Stimulated activated CD4-positive, alpha-beta T cell treated with anti-CD3 and anti-CD28 coated beads, TNF-alpha, amount 100 ng/mL, for 1 hour (primary cell): ENCODE measurements around the gene NOX3.

Experiments used
- DNase-seq, 3 donors: peaks; one replicate each; pipeline ENCODE4 v3.0.0-alpha.2; 2020; ENCODE audit warnings: low read depth in 3 of 3, low spot score in 1 of 3

The NOX3 gene

DNA sequence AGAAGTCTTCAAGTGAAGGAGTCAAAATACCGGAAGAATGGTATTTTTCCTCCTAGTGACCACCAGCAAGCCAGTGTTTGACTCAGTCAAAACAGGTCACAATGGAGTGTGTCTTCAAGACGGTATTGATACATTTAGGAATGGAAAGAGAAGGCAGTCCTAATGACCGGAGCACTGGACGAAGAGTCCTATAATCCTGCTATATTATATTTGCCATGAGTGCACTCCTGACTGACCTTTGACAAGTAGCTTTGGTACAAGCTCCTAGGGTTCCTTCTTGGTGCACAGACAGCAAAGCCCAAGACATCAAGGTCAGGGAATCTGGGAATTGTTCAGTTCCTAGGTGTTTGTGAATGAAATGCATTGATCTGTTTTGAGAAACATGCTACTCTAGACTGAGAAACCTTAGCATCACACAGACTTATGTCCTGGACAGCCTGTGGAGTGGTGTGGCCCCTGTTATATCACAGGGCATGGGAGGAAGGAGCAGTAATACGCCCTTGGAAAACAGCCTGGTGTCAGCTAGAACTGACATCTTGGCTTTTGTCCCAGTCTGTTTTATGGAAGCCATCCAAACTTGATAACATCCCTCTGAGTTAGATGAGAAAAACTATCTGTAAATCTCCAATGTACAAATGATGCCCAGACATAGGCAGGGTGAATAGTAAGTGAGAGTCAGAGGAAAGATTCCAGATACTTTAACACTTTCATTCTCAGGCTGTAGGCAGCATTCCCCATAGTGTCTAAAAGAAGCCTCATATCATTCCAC is 18.5 kb downstream of the NOX3 start:
- DNase-seq = no peak

DNA sequence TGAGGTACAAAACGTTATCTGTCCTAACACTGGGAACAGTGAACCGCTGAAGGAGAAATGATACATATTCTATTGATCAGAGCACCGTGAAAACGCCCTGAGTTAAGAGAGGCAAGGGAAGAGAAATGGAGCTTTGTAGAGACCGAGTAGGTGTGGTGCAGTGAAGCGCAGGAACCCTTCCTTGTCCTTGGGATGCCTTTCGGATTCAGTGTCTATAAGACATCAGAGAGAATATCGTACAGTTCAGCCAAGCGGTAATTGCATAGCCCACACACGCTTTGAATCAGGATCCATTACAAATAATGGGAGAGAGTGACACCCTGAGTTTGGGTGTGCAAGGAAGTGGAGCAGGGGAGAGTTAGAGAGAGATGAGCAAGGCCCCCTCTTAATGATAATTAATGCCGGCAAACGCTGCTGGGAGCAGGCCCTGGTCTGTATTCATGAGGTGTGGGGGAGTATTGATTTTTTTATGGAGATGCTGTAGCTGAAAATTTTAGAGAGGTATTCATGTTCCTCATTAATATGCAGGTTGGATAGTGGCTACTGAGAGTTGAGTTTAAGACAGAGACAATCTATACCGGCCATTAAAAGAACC is 20.7 kb downstream of the NOX3 start:
- no peak for DNase-seq

DNA sequence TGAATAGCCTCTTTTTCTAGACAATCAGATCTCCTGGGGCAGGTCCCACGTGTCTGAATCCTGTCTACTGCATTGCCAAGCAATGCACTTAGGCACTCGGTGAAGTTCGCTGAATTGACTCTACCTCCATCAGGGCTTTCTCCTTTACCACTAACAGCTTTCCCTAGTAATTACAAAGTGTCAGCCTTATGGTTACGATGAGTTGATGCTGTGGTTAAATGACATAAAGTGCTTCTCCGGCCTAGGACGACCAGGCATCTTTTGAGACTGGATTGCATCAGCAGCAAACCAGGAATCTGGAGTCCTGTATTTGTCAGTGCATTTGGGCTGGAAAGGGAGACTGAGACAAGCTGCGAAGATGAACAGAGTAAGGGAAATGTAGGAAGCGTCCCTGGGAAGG is 21.5 kb downstream of the NOX3 start:
- DNase-seq = no peak

DNA sequence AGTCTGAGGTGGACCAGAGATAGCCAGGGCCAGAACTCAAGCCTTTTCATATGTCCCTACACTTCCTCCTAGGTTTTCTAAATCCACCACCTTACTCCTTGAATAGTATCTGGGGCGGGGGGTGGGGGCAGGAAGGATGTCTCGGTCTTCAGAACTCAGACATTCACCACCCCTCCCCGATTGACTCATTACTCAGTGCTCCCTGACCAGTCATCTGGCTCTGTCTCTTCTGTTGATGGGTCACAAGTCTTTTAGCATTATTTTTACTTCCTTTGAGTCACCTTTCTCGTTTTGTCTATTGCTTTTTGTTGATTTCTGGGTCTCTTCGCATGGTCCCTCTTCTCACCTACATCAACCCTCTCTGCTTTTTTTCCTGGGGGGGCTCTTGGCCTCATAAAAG is 23.3 kb downstream of the NOX3 start:
- DNase-seq = no peak

DNA sequence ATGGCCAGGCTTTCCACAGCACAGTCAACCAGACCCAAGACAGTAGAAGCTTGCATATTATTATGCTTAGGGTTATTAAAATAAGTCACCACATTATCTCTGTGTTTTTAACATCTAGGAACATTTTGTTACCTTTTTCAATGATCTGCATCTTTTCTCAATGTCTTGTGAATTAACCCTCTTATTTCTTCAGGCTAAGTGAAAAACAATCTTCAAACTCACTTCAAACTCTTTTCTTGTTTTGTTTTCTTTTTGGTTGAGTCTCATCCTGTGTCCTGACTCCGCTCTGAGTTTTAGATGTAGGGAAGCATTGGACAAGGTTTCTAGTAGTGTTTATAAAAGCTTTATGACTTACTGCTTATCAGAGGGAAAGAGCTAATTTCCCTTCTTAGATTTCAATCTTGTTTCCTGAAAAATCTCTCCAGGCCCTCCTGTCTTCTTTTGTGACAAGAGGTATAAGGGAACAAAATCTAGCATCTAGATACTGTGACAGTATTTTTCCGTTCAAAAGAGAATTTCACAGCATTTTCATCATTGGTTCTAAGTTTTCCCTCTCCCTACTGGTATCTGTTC is 26.2 kb downstream of the NOX3 start:
- DNase-seq = no peak

DNA sequence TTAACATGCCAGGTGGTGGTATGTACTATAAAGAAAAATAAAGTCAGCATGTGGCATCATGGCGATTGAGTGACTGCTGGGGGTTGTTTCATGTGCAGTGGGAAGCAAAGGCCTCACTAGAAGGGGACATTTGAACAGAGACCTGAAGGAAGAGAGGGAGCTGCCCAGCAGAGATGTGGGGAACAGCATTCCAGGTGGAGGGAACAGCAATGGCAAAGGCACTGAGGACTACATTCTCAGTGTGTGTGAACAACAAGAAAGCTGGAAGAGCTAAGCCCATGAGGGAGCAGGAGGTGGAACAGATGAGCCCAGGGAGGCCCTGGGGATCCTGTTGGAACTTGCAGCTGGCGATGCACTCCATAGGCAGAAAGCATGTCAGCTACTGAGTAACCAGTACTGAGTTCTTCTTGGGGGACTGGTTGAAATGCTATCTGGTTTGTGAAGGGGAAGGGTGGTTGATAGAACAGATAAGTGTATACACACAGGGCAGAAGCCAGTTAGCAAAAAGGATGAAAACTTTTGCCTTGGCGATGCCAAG is 29.2 kb downstream of the NOX3 start:
- DNase-seq = no peak

DNA sequence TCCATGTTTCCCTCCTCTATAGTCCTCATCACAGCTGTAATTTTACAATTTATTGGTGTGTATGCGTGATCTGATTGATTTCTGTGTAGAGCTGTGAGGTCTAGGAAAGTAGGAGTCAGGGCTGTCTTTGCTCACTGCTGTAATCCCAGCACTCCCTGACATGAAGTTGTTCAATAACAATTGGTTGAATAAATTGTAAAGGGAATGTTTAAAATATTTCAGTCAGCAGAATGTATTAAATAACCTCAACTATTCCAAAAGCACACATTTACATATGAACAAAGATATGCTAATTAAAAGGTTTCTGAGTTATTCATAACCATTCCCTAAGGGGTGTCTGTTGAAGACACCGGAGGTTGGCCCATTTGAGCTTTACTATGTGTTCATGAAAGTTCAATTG is 31.5 kb downstream of the NOX3 start:
- no peak for DNase-seq

DNA sequence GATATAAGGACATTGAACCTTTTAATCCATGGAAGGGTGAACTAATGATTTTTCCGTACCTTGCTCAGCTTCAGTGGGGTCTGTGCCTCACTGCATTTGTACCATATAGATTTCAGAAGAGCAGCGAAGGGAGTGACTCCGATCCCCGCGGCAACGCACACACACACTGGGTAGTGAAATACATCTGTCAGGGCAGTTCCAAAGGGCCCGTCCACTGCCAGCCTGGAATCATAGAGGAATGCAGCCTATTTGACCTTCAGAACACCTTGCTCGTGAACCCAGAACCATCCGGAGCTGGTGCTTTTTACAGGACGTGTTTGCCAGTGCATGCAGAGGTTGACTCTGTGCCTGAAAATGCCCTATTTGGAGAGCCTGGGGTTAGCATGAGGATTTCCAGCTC is 33.0 kb downstream of the NOX3 start:
- DNase-seq = no peak

DNA sequence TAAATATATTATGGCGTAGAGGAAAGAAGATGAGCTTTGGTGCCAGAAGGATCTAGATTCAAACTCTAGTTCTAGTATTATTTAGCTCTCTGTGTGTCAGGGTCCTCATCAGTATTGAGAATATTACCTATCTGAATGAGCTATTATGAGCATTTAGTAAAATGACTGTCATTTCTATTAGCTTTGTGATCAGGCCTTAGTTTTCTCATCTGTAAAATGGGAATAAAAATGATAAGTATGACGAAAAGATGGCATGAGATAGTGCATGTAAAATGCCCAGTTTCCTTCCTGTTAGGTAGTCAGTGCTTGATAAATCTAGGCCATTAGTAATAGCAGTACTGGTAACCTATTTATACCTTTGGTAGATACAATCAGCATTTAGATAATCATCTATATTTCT is 35.1 kb downstream of the NOX3 start:
- no peak for DNase-seq

DNA sequence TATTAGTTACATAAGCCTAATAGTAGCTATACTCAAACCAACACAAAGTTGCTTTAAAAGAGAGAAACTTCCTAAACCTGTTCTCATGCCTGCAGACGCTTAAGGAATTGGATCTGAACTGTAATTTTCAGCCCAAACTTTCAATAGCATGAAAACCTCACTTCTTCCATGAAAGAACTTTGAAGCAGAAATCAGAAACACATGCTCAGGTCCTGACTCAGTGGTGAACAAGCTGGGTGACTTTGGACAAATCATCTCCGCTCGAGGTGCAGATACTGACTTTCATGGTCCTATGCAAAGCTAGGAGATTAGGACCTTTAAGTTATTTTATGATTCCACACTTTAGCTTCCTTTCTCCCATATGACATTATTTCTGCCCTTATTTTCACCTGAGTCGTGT is 36.5 kb downstream of the NOX3 start:
- no peak for DNase-seq

DNA sequence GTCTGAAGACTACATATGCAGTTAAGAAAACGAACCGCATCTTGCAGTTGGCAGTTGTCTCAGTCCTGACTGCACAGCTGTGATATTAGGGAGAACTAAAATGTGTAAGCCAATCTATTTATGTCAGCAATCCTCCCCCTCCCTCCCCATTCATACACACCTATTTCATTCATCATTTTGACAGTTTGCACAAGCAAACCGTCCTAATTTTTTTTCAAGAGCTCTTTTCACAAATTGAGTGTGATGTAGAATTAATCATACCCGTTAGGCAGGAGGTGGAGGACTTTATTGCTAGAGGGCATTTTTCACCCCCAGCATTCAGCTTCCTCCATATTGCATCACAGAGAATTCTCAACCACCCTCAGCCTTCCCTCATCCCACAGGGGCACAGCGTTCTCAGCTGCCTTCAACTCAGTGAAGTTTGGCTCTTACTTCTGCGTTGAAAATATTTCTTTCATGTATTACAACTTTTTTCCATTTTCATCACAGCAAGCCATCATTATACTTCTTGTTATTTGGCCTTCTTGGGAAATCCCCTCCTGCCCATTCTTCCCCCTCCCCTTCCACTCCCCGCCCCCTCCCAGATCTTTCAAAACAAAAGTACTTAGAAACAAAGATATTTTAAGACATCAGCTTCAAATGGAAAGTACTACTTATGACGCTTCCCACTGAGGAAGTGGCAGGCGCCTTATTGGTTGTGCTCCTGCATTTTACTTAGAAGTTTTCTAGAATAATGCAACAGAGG is 37.5 kb downstream of the NOX3 start:
- peak; percentile 23 to 45 (median 44) for DNase-seq

DNA sequence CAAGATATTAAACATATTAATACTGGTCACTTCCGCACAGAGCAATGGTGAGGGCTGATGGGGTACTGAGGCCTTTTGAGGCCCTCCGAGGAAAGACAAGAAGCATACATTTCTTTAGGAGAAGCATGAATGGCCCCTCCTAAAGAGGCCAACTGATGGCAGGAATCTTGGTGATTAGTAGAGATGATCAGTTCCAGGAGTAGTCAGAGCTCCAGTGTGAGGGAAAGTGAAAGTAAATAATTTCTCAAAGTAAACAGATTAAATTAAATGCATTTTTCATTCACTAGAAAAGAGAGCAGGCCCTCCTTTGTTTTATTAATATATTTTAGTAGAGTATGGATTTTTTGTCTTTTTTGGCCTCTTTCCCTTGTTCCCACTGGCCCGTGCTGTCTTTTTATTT is 38.2 kb downstream of the NOX3 start:
- no peak for DNase-seq

DNA sequence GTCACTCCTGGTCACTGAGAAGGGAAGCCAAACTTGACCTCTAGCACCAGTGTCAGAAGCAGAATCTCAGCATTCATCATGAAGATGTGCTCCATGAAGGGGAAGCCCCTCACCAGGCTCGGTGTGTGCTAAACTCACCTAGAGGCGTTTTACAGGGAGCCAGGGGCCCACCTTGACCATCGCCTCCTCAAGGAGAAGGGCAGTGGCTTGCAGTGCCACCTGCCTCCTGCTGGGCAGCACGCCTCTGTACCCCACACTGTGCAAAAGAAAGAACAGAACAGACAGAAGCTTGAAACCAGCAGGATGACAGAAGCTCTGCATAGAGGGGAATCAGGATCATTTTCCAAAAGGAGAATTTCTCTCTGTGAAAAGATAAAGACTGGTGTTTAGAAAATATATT is 39.7 kb downstream of the NOX3 start:
- no peak for DNase-seq

DNA sequence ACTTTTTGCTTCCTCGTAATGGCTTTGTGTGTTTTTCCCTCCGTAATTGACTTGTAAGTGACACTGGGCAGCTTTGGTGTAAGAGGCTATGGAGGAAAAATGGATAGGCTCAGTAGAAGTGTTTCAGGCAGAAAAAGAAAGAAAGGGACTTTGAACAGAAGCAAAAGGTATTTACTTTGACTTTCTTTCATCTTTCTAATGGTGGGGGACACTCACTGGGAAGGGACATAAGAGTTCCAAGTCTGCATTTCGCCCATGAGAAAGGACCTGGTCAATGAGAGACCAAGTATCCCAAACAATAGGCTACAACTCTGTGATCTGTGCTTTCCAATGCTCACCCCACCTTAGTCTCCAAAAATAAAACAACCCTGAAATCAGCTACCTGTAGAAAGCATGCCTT is 41.6 kb downstream of the NOX3 start:
- no peak for DNase-seq

DNA sequence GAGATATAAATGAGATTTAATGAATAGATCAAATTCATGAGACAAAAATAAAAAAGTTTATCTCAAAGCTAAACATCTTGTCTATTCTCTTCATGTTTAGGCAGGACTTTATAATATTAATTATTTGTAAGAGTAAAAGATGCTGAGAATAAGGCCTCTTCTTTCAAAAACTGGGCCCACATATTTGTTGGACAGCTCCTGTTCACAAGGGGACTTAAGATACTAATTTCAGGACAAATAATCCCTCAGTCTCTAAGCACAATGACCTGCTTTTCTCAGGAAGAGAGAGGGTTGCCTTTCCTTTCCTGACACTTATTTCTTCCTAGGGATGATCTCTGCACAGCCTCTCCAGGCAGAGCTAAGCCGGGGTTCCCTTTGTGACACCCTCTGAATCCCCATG is 43.3 kb downstream of the NOX3 start:
- DNase-seq = no peak

DNA sequence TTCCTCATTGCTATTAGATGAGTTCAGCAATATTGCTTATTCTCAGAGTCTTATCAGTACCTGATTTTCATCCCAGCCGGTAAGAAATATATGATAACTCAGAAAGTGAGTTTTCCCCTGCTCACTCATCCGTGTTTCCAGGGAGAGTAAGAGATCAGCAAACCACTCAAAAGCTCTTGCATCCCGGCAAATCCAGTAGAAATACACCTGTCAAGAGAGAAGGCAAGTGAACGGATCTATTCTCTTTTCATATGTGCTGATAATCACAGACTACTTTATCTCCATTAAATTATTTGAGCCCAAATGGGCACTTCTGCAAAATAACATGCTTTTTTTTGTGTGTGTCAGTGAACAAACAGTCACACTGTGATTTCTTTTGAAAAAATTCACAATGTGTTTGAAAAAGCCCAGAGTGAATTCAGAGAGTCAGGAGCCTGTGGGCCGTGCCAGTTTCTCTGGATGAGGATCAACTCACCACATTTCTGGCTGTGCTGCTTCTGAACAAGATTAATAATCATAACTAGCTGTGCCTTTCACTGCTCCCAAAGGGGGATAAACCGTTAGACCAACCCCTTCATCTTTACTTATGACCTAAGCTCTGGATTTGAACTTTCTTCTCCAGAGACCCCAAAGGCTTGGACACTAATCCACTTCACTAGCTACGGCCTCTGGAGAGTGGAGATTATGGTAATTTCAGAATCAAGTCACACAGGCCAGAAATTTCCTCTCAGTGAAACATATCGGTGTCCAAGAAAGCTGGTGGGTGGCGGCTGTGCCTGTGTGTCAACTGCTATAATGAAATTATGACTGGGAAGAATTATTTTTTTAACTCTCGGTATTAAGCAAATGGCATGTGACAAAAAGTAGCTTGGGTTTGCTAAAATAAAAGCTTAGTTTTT is 44.2 kb downstream of the NOX3 start:
- no peak for DNase-seq

DNA sequence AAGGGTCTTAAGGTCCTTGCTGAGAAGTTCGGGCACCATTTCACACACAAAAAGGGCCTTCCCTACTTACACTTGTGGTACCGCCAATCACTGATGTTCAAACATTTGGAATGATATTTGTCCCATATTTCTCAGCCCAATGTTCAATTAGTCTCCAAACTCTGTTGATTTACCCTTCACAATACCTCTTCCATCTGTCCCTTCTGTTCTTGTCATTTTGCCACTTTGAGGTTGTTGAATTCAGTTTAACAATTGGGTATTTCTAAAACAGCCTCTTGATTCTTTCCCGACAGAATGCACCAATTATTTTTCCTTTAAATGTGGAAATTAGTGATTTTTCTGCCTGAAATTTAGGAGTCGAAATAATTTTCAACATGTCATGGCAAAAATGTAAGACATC is 46.2 kb downstream of the NOX3 start:
- no peak for DNase-seq

DNA sequence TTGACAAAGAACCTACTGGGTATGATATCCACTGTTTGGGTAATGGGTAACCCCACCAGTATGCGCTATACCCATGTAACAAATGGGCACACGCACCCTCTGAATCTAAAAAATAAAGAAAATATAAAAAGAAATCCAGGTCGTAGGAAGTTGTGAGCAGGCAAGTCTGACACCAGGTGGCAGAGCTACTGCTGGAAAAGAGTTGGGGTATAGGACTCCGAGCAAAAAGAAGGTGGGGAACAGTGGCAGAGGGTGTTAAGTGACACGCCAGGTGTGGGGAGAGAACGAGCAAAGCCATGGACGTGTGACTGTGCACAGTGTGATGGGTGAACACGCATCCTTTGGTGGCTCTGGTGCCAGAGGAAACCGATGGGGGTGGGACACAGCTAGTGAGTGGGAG is 46.7 kb downstream of the NOX3 start:
- DNase-seq = no peak

DNA sequence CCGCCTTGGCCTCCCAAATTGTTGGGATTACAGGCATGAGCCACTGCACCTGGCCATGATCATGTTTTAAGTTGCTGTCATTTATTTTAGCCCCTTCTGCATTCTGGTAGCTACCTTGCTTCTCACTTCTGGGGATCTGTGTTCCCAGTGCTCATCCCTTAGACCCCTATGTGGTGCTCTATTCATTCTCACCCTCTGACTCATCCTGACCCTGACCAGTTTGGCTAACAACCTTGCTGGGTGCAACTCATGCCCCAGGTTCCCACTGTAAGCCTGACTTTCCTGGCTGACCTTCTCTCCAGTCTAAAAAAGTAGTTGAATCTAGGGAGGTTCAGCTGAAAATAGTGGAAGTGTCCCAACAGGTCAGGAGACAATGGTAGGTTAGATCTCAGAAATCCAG is 47.4 kb downstream of the NOX3 start:
- DNase-seq = no peak

DNA sequence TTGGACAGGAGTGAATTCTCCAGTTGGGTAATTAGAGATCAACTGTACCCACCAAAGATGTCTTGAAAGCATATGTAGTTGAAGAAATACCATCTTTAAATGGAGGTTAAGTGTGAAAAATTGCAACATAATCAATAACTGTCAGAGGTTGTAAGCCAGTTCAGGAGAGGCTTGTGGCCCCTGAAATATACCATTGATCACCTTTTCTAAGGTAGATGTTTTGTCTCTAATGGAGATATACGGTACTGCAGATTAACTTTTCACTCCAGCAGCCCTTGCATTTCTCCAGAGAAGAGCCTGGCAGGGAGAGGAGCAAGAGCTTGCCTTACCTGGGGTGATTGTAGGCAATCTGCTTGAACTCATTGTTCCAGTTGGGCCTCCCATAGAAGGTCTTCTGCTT is 48.8 kb downstream of the NOX3 start:
- DNase-seq = no peak

DNA sequence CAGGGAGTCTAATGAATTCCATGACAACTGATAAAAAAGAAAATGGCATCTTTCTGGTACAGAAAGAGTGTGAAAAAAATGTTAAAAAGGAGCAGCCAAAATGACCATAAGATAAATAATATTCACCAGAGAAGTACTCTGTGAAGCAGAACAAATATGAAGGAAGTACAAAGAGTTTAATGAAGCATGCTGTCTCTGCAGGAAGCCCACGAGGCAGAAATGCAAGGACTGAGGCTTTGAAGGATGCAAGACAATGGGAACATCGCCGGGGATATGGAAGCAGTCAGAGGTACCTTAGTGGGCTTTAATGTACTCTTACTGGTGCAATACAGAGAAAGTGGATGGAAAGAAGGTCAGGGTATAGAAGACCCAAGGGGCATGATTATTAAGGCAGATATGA is 50.7 kb downstream of the NOX3 start:
- DNase-seq = no peak
